Measurements from ENCODE around the gene OSER1. TPM values are rescaled to one million over a fixed set of nuclear protein-coding genes. Genes with fewer than 3 reads are reported as not detected.
A peak's percentile ranks its signal among the peaks of the same experiment; 100 is the strongest.
"Not testable (repeated sequence)": the region's sequence is repeated elsewhere in the genome, so short reads cannot be mapped to it uniquely, and the experiment has no call there.

OSER1 gene
- total RNA-seq, 5 donors from 2014 or later (not counting 1 experiment from before 2014, with no cell fraction given): 28.7 to 96.7 (median 35.4) TPM

- no peak overlapping the region for H3K27ac Mint-ChIP-seq
- Histone ChIP-seq H3K4me1 (ENCODE audit: control insufficient read depth in 1 of 2, extremely low read depth in 1 of 2, insufficient read depth in 2 of 2, low read length in 2 of 2) (peaks cover 0 to 2% of the 10 kb centered on the region in 2 experiments), H3K27me3 (replicated peaks in 1 of 2; ENCODE audit: control insufficient read depth in 2 of 2, extremely low read depth in 1 of 2, insufficient read depth in 2 of 2, low read length in 1 of 2) (peaks cover 4 to 14% of the 10 kb centered on the region in 2 experiments), H3K27ac (ENCODE audit: low read length) (no peak overlapping the region), H3K4me3 (ENCODE audit: control insufficient read depth in 1 of 2, extremely low read depth in 1 of 2, low read length in 1 of 2) (no peak overlapping the region), H3K36me3 (ENCODE audit: control insufficient read depth in 2 of 2, extremely low read depth in 1 of 2, insufficient read depth in 1 of 2, low read length in 1 of 2) (peaks cover 7 to 25% of the 10 kb centered on the region in 2 donors), H3K9me3 (no peaks in the 10 kb centered on the region)
- H3K36me3 Mint-ChIP-seq: peaks cover 23% of the 10 kb centered on the region
- ATAC-seq (replicated peaks in 1 of 4): no peak
- POLR2A ChIA-PET: no interaction called here
- peaks cover 7 to 9% of the 10 kb centered on the region in 2 donors for H3K27me3 Mint-ChIP-seq
- no CpG with 5 or more reads among the region's 2 CpGs for WGBS (ENCODE audit: insufficient coverage)
- no peaks in the 10 kb centered on the region for H3K9me3 Mint-ChIP-seq
- peaks cover 1 to 8% (median 4%) of the 10 kb centered on the region in 3 donors for H3K4me1 Mint-ChIP-seq
- CTCF ChIA-PET: no interaction called here
- H3K4me3 Mint-ChIP-seq: no peak overlapping the region
- no peak for DNase-seq
Measured at GRCh38 chr20:44193801-44194200, 16.8 kb downstream of the OSER1 start.

GRCh38 chr20:44191640-44192039 lies 18.9 kb downstream of the OSER1 start:
- ATAC-seq (replicated peaks in 1 of 4); POLR2A ChIA-PET; H3K36me3 Mint-ChIP-seq; H3K4me3 Mint-ChIP-seq; H3K9me3 ChIP-seq; H3K36me3 ChIP-seq (ENCODE audit: control insufficient read depth in 2 of 2, extremely low read depth in 1 of 2, insufficient read depth in 1 of 2, low read length in 1 of 2); H3K27ac Mint-ChIP-seq; H3K9me3 Mint-ChIP-seq; H3K4me3 ChIP-seq (ENCODE audit: control insufficient read depth in 1 of 2, extremely low read depth in 1 of 2, low read length in 1 of 2); H3K27ac ChIP-seq (ENCODE audit: low read length); DNase-seq: not testable (repeated sequence)
- Histone ChIP-seq H3K27me3 (replicated peaks in 1 of 2; ENCODE audit: control insufficient read depth in 2 of 2, extremely low read depth in 1 of 2, insufficient read depth in 2 of 2, low read length in 1 of 2) (peaks cover 12 to 35% of the 10 kb centered on the region in 2 experiments), H3K4me1 (ENCODE audit: control insufficient read depth in 1 of 2, extremely low read depth in 1 of 2, insufficient read depth in 2 of 2, low read length in 2 of 2) (peaks cover 4 to 13% of the 10 kb centered on the region in 2 experiments)
- Mint-ChIP-seq H3K27me3 (peaks cover 24 to 25% of the 10 kb centered on the region in 2 donors), H3K4me1 (peaks cover 9 to 16% (median 12%) of the 10 kb centered on the region in 3 donors)
- CTCF ChIA-PET: interaction anchor here in 1 of 2 donors (2.8 kb wide), 1 partner anchor 74 kb away, joined by 37 read pairs; no protein-coding TSS in a partner anchor
- WGBS (ENCODE audit: insufficient coverage): no CpG with 5 or more reads among the region's 5 CpGs

GRCh38 chr20:44190197-44190852 lies 20.2 kb downstream of the OSER1 start:
- H3K36me3 ChIP-seq (ENCODE audit: control insufficient read depth in 2 of 2, extremely low read depth in 1 of 2, insufficient read depth in 1 of 2, low read length in 1 of 2); H3K27ac ChIP-seq (ENCODE audit: low read length); H3K36me3 Mint-ChIP-seq; H3K27ac Mint-ChIP-seq; POLR2A ChIA-PET; H3K4me3 ChIP-seq (ENCODE audit: control insufficient read depth in 1 of 2, extremely low read depth in 1 of 2, low read length in 1 of 2); H3K4me3 Mint-ChIP-seq; H3K9me3 ChIP-seq; H3K9me3 Mint-ChIP-seq: not testable (repeated sequence)
- ATAC-seq (replicated peaks in 1 of 4): peak; percentile 37 to 57 (median 45)
- H3K27me3 ChIP-seq (replicated peaks in 1 of 2; ENCODE audit: control insufficient read depth in 2 of 2, extremely low read depth in 1 of 2, insufficient read depth in 2 of 2, low read length in 1 of 2): peaks cover 12 to 45% of the 10 kb centered on the region in 2 experiments
- H3K4me1 ChIP-seq (ENCODE audit: control insufficient read depth in 1 of 2, extremely low read depth in 1 of 2, insufficient read depth in 2 of 2, low read length in 2 of 2): peaks cover 4 to 16% of the 10 kb centered on the region in 2 experiments
- CTCF ChIA-PET: interaction anchor here (0.6 to 2.8 kb wide), 13 partner anchors 10 to 742 kb away, joined by 3 to 37 read pairs (median 5); partner anchors contain the start of gene FITM2 (in 1 of the 2)
- peak in 22 of 35 experiments; percentile 12 to 77 (median 38) for DNase-seq
- WGBS (ENCODE audit: insufficient coverage): 0% methylated on average over 1 of the region's 15 CpGs
- peaks cover 35 to 38% of the 10 kb centered on the region in 2 donors for H3K27me3 Mint-ChIP-seq
- H3K4me1 Mint-ChIP-seq: peaks cover 9 to 18% (median 16%) of the 10 kb centered on the region in 3 donors

DNA sequence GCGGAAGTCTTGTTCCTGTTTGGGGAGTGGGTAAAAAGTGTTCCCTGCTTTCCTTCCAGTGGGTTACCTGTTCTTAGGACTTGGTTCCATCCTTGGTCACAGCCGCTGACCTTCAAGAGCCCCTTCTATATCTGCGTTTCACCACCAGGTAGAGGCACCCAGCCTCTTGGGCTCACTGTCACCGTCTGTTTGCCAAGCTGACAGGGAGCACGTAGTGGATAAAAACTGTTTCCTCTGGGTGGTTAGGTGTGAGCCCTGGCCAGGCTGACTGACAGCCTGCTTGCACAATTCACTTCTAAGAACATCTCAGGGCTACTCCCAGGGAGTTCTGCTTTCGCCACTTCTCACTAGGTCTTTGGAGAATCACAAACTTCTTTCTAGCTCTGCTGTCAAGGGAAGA lies 21.8 kb downstream of the OSER1 start:
- Histone ChIP-seq H3K27me3 (replicated peaks in 1 of 2; ENCODE audit: control insufficient read depth in 2 of 2, extremely low read depth in 1 of 2, insufficient read depth in 2 of 2, low read length in 1 of 2) (peaks cover 15 to 55% of the 10 kb centered on the region in 2 experiments), H3K36me3 (ENCODE audit: control insufficient read depth in 2 of 2, extremely low read depth in 1 of 2, insufficient read depth in 1 of 2, low read length in 1 of 2) (no peaks in the 10 kb centered on the region), H3K27ac (ENCODE audit: low read length) (no peak overlapping the region), H3K4me1 (ENCODE audit: control insufficient read depth in 1 of 2, extremely low read depth in 1 of 2, insufficient read depth in 2 of 2, low read length in 2 of 2) (peaks cover 4 to 16% of the 10 kb centered on the region in 2 experiments), H3K4me3 (ENCODE audit: control insufficient read depth in 1 of 2, extremely low read depth in 1 of 2, low read length in 1 of 2) (no peak overlapping the region), H3K9me3 (no peaks in the 10 kb centered on the region)
- no peak for DNase-seq
- Mint-ChIP-seq H3K4me1 (peaks cover 9 to 18% (median 16%) of the 10 kb centered on the region in 3 donors), H3K4me3 (no peak overlapping the region), H3K36me3 (no peaks in the 10 kb centered on the region), H3K27ac (no peak overlapping the region), H3K27me3 (peaks cover 45 to 46% of the 10 kb centered on the region in 2 donors), H3K9me3 (no peaks in the 10 kb centered on the region)
- ChIA-PET CTCF (interaction anchor here (0.6 to 2.8 kb wide), 3 partner anchors 72 to 131 kb away, joined by 3 to 37 read pairs (median 13); no protein-coding TSS in a partner anchor), POLR2A (interaction anchor here in 1 of 2 donors (0.6 kb wide), 1 partner anchor 10 kb away, joined by 3 read pairs; no protein-coding TSS in a partner anchor)
- 90% methylated on average over 2 of the region's 6 CpGs for WGBS (ENCODE audit: insufficient coverage)
- ATAC-seq (replicated peaks in 1 of 4): no peak

DNA sequence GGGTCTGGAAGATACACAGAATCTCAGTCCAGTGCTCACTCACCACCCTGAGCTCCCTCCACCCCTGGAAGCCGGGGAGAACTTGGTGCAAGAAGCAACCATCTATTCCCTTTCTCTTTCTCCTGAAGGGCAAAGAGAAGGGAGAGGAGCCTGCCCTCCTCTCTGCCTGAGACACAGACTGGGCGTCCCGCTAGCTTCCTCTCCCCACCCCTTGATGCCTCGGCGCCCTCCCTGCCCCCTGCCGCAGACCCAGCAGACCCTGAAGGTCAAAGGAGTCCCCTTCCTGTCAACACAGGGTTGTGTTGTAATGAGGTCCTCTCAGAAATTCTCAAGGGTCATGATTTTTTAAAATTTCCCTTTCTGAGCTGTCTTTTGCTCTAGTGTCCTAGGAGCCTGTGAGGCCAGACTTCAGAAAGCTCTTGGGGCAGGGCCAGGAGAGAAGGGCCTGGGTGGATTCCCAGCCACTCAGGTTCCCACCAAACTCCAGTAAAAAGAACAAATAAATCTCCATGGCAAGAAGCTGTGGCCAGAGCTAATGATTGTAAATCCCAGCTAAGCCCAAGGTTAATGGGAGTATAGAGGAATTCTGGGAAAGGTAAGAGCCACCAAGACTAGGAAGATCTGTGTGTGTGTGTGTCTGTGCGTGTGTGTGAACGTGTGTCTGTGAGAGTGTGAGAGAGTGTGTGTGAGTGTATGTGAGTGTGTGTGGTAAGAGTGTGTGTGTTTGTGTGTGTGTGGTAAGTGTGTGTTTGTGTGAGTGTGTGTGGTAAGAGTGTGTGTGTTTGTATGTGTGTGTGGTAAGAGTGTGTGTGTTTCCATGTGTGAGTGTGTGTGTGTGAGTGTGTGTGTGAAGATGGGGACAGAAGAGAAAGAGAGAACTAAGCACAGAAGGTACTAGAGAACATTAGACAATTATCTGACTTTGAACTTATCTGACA lies 22.5 kb downstream of the OSER1 start:
- 83% methylated on average over 2 of the region's 8 CpGs for WGBS (ENCODE audit: insufficient coverage)
- H3K4me3 Mint-ChIP-seq: peak overlapping the region in 1 of 3 donors; percentile 39
- no peak overlapping the region for H3K27ac ChIP-seq (ENCODE audit: low read length)
- H3K27me3 Mint-ChIP-seq: peaks cover 46 to 50% of the 10 kb centered on the region in 2 donors
- peaks cover 20 to 60% of the 10 kb centered on the region in 2 experiments for H3K27me3 ChIP-seq (replicated peaks in 1 of 2; ENCODE audit: control insufficient read depth in 2 of 2, extremely low read depth in 1 of 2, insufficient read depth in 2 of 2, low read length in 1 of 2)
- H3K4me1 ChIP-seq (ENCODE audit: control insufficient read depth in 1 of 2, extremely low read depth in 1 of 2, insufficient read depth in 2 of 2, low read length in 2 of 2): peaks cover 4 to 16% of the 10 kb centered on the region in 2 experiments
- no peaks in the 10 kb centered on the region for H3K9me3 ChIP-seq
- ATAC-seq (replicated peaks in 1 of 4): peak in 1 of 4 experiments; percentile 33
- ChIA-PET POLR2A (interaction anchor here in 1 of 2 donors (0.6 kb wide), 1 partner anchor 10 kb away, joined by 3 read pairs; no protein-coding TSS in a partner anchor), CTCF (interaction anchor here (0.7 to 1.2 kb wide), 2 partner anchors 71 to 72 kb away, joined by 3 read pairs; no protein-coding TSS in a partner anchor)
- H3K36me3 ChIP-seq (ENCODE audit: control insufficient read depth in 2 of 2, extremely low read depth in 1 of 2, insufficient read depth in 1 of 2, low read length in 1 of 2): no peaks in the 10 kb centered on the region
- H3K4me3 ChIP-seq (ENCODE audit: control insufficient read depth in 1 of 2, extremely low read depth in 1 of 2, low read length in 1 of 2): no peak overlapping the region
- H3K9me3 Mint-ChIP-seq: no peaks in the 10 kb centered on the region
- no peak overlapping the region for H3K27ac Mint-ChIP-seq
- DNase-seq: no peak
- no peaks in the 10 kb centered on the region for H3K36me3 Mint-ChIP-seq
- H3K4me1 Mint-ChIP-seq: peaks cover 9 to 18% (median 16%) of the 10 kb centered on the region in 3 donors

Data from T-cell (primary cell).